LNCAP (cell line): ENCODE data around the gene NT5C1A.

ENCODE experiments used
- CTCF ChIP-seq: fragments of 450-650 bp; IDR thresholded peaks from 2 replicates; pipeline ENCODE4 v1.5.1; 2017; ENCODE audit warnings: mild to moderate bottlenecking

NT5C1A gene

GRCh38 chr1:39707506-39707905 lies 35.6 kb upstream of the NT5C1A start:
- no peak for TF ChIP-seq CTCF

GRCh38 chr1:39704757-39705156 lies 32.9 kb upstream of the NT5C1A start:
- TF ChIP-seq CTCF = no peak

GRCh38 chr1:39701049-39701439 lies 29.1 kb upstream of the NT5C1A start:
- no peak for TF ChIP-seq CTCF

- no peak for TF ChIP-seq CTCF
Measured at GRCh38 chr1:39700348-39700747, 28.4 kb upstream of the NT5C1A start.

- TF ChIP-seq CTCF = no peak
Measured at GRCh38 chr1:39699419-39699818, 27.5 kb upstream of the NT5C1A start.

- TF ChIP-seq CTCF = no peak
Measured at GRCh38 chr1:39698568-39698967, 26.7 kb upstream of the NT5C1A start.

- no peak for TF ChIP-seq CTCF
Measured at GRCh38 chr1:39696448-39696847, 24.5 kb upstream of the NT5C1A start.

GRCh38 chr1:39695016-39695415 lies 23.1 kb upstream of the NT5C1A start:
- TF ChIP-seq CTCF = no peak
